HCT116 (cell line): ENCODE data around the gene OR6C3. TPM values are rescaled to one million over a fixed set of nuclear protein-coding genes. Genes with fewer than 3 reads are reported as not detected.

Experiments used
- ATAC-seq: fragments of 200-7000 bp; cut with Tn5 transposase; 2 replicates; pipeline ENCODE4 v1.9.1; 2020; ENCODE audit warnings: mild to moderate bottlenecking, moderate library complexity
- BruUV-seq: library from RNA; stranded (reverse); fragments of 400-500 nt; replicated peaks from 2 replicates; lab custom pipeline; 2021; lab: Mats Ljungman, UMichigan
- CTCF ChIA-PET: fragments of 300-600 bp; sonication (Branson Sonifier 250); formaldehyde crosslinking; loops from one replicate; lab custom pipeline; 2021; ENCODE audit warnings: antibody characterized with exemption; lab: Charles Lee
- POLR2A ChIA-PET: fragments of 300-600, 350-600 bp; sonication (Branson Sonifier 250); formaldehyde crosslinking; loops from one replicate; lab custom pipeline; 2021; ENCODE audit warnings: antibody characterized with exemption; lab: Charles Lee
- RAD21 ChIA-PET, 2 experiments: fragments of 300-600 bp; sonication (Branson Sonifier 250); formaldehyde crosslinking; loops; one replicate each; lab custom pipeline; 2023; ENCODE audit warnings: low total read pairs in 2 of 2; ENCODE audit not compliant: uncharacterized antibody in 2 of 2, unreplicated experiment in 2 of 2, low non-redundant PET in 1 of 2; lab: Charles Lee
- DNase-seq: peaks from one replicate; pipeline ENCODE4 v3.0.0-alpha.2; 2010; ENCODE audit warnings: low read depth, low spot score
- H2AFZ ChIP-seq: fragments of 200-600 bp; shearing (Covaris generic), sonication (generic); 2 replicates; pipeline ENCODE4 v1.6.1; 2017; ENCODE audit warnings: low read depth, mixed run types, mixed read lengths, antibody characterized with exemption, low read length; ENCODE audit not compliant: poor library complexity, severe bottlenecking
- H3K27ac ChIP-seq: 2 replicates; pipeline ENCODE4 v1.5.1; 2012; ENCODE audit warnings: low read depth, low read length
- H3K27me3 ChIP-seq: fragments of 200-600 bp; sonication (generic); 2 replicates; pipeline ENCODE4 v1.6.1; 2016; ENCODE audit warnings: mixed run types, low read length, mixed read lengths; ENCODE audit not compliant: insufficient read depth
- H3K36me3 ChIP-seq, 2 experiments: fragments of 200-500 bp in 1 of 2; fragments of 200-600 bp in 1 of 2; sonication (Bioruptor generic) in 1 of 2; sonication (generic) in 1 of 2; 2 replicates each; pipeline versions ENCODE4 v1.5.1 to v1.6.1; 2014 to 2016; ENCODE audit warnings: low read length in 2 of 2, inconsistent platforms in 1 of 2, mixed read lengths in 1 of 2, mixed run types in 1 of 2; ENCODE audit not compliant: insufficient read depth in 2 of 2, control insufficient read depth in 1 of 2
- H3K4me1 ChIP-seq, 2 experiments: fragments of 200-600 bp in 1 of 2; sonication (generic) in 1 of 2; 2 replicates each; pipeline versions ENCODE4 v1.5.1 to v1.6.1; 2012 to 2017; ENCODE audit warnings: low read length in 2 of 2, inconsistent platforms in 1 of 2, mild to moderate bottlenecking in 1 of 2, mixed read lengths in 1 of 2, mixed run types in 1 of 2, moderate library complexity in 1 of 2; ENCODE audit not compliant: insufficient read depth in 2 of 2, control insufficient read depth in 1 of 2
- H3K4me2 ChIP-seq: fragments of 200-600 bp; sonication (generic); 2 replicates; pipeline ENCODE4 v1.6.1; 2017; ENCODE audit warnings: mixed run types, low read length, mixed read lengths
- H3K4me3 ChIP-seq, 2 experiments: fragments of 200-600 bp in 1 of 2; sonication (generic) in 1 of 2; replicated peaks in 1 of 2; 2 replicates each; pipeline ENCODE4 v1.5.1; 2011 to 2016; ENCODE audit warnings: low read length in 2 of 2, control low read depth in 1 of 2, low read depth in 1 of 2, mild to moderate bottlenecking in 1 of 2, mixed read lengths in 1 of 2, mixed run types in 1 of 2
- H3K79me2 ChIP-seq: fragments of 200-600 bp; sonication (generic); 2 replicates; pipeline ENCODE4 v1.6.1; 2017; ENCODE audit warnings: mild to moderate bottlenecking, mixed run types, low read length, moderate library complexity, mixed read lengths; ENCODE audit not compliant: insufficient read depth
- H3K9ac ChIP-seq: fragments of 200-600 bp; sonication (generic); 2 replicates; pipeline ENCODE4 v1.6.1; 2016; ENCODE audit warnings: low read length, mixed read lengths
- H3K9me2 ChIP-seq: fragments of 200-600 bp; sonication (generic), shearing (Covaris generic); 2 replicates; pipeline ENCODE4 v1.6.1; 2017; ENCODE audit warnings: mixed run types, mild to moderate bottlenecking, moderate library complexity; ENCODE audit not compliant: insufficient read depth
- H3K9me3 ChIP-seq, 2 experiments: fragments of 200-500 bp in 1 of 2; fragments of 200-600 bp in 1 of 2; sonication (Bioruptor generic) in 1 of 2; sonication (generic) in 1 of 2; 2 replicates each; pipeline ENCODE4 v1.6.1; 2014 to 2017; ENCODE audit warnings: low read length in 2 of 2, mixed read lengths in 2 of 2, inconsistent platforms in 1 of 2, low read depth in 1 of 2, mild to moderate bottlenecking in 1 of 2, mixed run types in 1 of 2, moderate library complexity in 1 of 2; ENCODE audit not compliant: control insufficient read depth in 1 of 2, insufficient read depth in 1 of 2
- H4K20me1 ChIP-seq: fragments of 200-600 bp; sonication (generic), shearing (Covaris generic); 2 replicates; pipeline ENCODE4 v1.6.1; 2017; ENCODE audit warnings: mixed run types, mild to moderate bottlenecking, moderate library complexity; ENCODE audit not compliant: insufficient read depth
- ATF3 ChIP-seq: IDR thresholded peaks from 2 replicates; pipeline ENCODE4 v1.6.1; 2012
- CBX3 ChIP-seq: IDR thresholded peaks from 2 replicates; pipeline ENCODE4 v1.6.1; 2012; ENCODE audit warnings: low read depth
- CEBPB ChIP-seq: IDR thresholded peaks from 2 replicates; pipeline ENCODE4 v1.6.1; 2012; ENCODE audit warnings: low read depth
- EGR1 ChIP-seq: IDR thresholded peaks from 2 replicates; pipeline ENCODE4 v1.6.1; 2012; ENCODE audit warnings: low read depth
- ELF1 ChIP-seq: IDR thresholded peaks from 2 replicates; pipeline ENCODE4 v1.6.1; 2012; ENCODE audit warnings: low read depth, borderline replicate concordance
- EZH2phosphoT487 ChIP-seq: fragments of 200-600 bp; IDR thresholded peaks from 2 replicates; pipeline ENCODE4 v1.6.1; 2018; ENCODE audit warnings: antibody characterized with exemption, borderline replicate concordance
- JUND ChIP-seq: IDR thresholded peaks from 2 replicates; pipeline ENCODE4 v1.6.1; 2012
- POLR2A ChIP-seq: IDR thresholded peaks from 2 replicates; pipeline ENCODE4 v1.7.0; 2011; ENCODE audit warnings: borderline replicate concordance; ENCODE audit not compliant: insufficient read depth, insufficient read length; ENCODE audit errors: extremely low read depth
- POLR2AphosphoS5 ChIP-seq: IDR thresholded peaks from 2 replicates; pipeline ENCODE4 v1.6.1; 2011; ENCODE audit warnings: mild to moderate bottlenecking, low read depth, low read length, moderate library complexity
- REST ChIP-seq: IDR thresholded peaks from 2 replicates; pipeline ENCODE4 v1.6.1; 2012; ENCODE audit warnings: low read depth
- SP1 ChIP-seq: IDR thresholded peaks from 2 replicates; pipeline ENCODE4 v1.6.1; 2012; ENCODE audit warnings: low read depth
- SRF ChIP-seq: IDR thresholded peaks from 2 replicates; pipeline ENCODE4 v1.6.1; 2012; ENCODE audit warnings: low read depth
- TCF7L2 ChIP-seq: IDR thresholded peaks from 2 replicates; pipeline ENCODE4 v1.7.0; 2011; ENCODE audit warnings: borderline replicate concordance, inconsistent platforms; ENCODE audit not compliant: insufficient read depth, insufficient read length; ENCODE audit errors: extremely low read depth
- YY1 ChIP-seq: IDR thresholded peaks from 2 replicates; pipeline ENCODE4 v1.6.1; 2011; ENCODE audit warnings: low read length, low read depth, moderate library complexity, mild to moderate bottlenecking; ENCODE audit not compliant: insufficient replicate concordance; ENCODE audit errors: extremely low read depth
- ZBTB33 ChIP-seq: IDR thresholded peaks from 2 replicates; pipeline ENCODE4 v1.6.1; 2011; ENCODE audit warnings: mild to moderate bottlenecking, low read length, moderate library complexity; ENCODE audit not compliant: insufficient replicate concordance; ENCODE audit errors: extremely low read depth
- ZFX ChIP-seq: fragments of 450-650 bp; IDR thresholded peaks from 2 replicates; pipeline ENCODE4 v1.6.1; 2017
- ZNF274 ChIP-seq: fragments of 200-500 bp; sonication (Bioruptor generic); IDR thresholded peaks from 2 replicates; pipeline ENCODE4 v1.6.1; 2014; ENCODE audit warnings: mild to moderate bottlenecking, low read depth, low read length, inconsistent platforms
- intact Hi-C: fragments of 100-400 bp; cut with micrococcal nuclease; formaldehyde crosslinking; loops from 2 replicates; pipeline ENCODE4 v1.10.0; 2022
- total RNA-seq: library from RNA; stranded (reverse); gene quantifications from one replicate; pipeline ENCODE4 v1.2.1, GENCODE V29; 2021; ENCODE audit not compliant: unreplicated experiment
- TF ChIP-seq, protein P1 (sequence below), 3 experiments: fragments of 200-600 bp in 1 of 3; sonication (generic) in 1 of 3; IDR thresholded peaks in 2 of 3; conservative IDR thresholded peaks in 1 of 3; 2 replicates each; pipeline ENCODE4 v1.5.1; 2012 to 2017; ENCODE audit warnings: low read depth in 2 of 3, low read length in 2 of 3, antibody characterized with exemption in 1 of 3, borderline replicate concordance in 1 of 3, control low read depth in 1 of 3, mild to moderate bottlenecking in 1 of 3, mixed read lengths in 1 of 3, mixed run types in 1 of 3, moderate library complexity in 1 of 3; ENCODE audit not compliant: insufficient read depth in 1 of 3

OR6C3 gene
- total RNA-seq, 1 experiment from 2014 or later = not detected

- Histone ChIP-seq H4K20me1 (no peaks in the 10 kb centered on the region), H3K36me3 (no peaks in the 10 kb centered on the region), H3K9ac (no peak overlapping the region), H3K4me1 (no peaks in the 10 kb centered on the region), H3K4me3 (no peak overlapping the region), H3K27ac (no peak overlapping the region), H2AFZ (no peak overlapping the region), H3K9me3 (no peaks in the 10 kb centered on the region), H3K27me3 (peaks cover 4% of the 10 kb centered on the region), H3K79me2 (no peaks in the 10 kb centered on the region), H3K4me2 (no peak overlapping the region), H3K9me2 (no peaks in the 10 kb centered on the region)
- ChIA-PET CTCF (no interaction called here), RAD21 (no interaction called here), POLR2A (no interaction called here)
- TF ChIP-seq ELF1 (no peak), ZFX (no peak), ATF3 (no peak), REST (no peak), POLR2AphosphoS5 (no peak), EZH2phosphoT487 (no peak), CEBPB (no peak), TCF7L2 (no peak), YY1 (no peak), JUND (no peak), POLR2A (no peak), CBX3 (no peak), ZNF274 (no peak), EGR1 (no peak), ZBTB33 (no peak), SRF (no peak), SP1 (no peak)
- TF ChIP-seq, protein P1, sequence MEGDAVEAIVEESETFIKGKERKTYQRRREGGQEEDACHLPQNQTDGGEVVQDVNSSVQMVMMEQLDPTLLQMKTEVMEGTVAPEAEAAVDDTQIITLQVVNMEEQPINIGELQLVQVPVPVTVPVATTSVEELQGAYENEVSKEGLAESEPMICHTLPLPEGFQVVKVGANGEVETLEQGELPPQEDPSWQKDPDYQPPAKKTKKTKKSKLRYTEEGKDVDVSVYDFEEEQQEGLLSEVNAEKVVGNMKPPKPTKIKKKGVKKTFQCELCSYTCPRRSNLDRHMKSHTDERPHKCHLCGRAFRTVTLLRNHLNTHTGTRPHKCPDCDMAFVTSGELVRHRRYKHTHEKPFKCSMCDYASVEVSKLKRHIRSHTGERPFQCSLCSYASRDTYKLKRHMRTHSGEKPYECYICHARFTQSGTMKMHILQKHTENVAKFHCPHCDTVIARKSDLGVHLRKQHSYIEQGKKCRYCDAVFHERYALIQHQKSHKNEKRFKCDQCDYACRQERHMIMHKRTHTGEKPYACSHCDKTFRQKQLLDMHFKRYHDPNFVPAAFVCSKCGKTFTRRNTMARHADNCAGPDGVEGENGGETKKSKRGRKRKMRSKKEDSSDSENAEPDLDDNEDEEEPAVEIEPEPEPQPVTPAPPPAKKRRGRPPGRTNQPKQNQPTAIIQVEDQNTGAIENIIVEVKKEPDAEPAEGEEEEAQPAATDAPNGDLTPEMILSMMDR (IDR thresholded peaks at IDR 0.05 in 2 of 3, conservative IDR thresholded peaks at IDR 0.05 in 1 of 3; ENCODE audit: borderline replicate concordance in 1 of 3, insufficient read depth in 1 of 3, low read depth in 2 of 3, low read length in 2 of 3) = no peak
- no peak for ATAC-seq
- intact Hi-C loops = no loop called here
- no peak for DNase-seq
- no TSS peak for BruUV-seq
Observed at GRCh38 chr12:55320201-55320600, 10.3 kb upstream of the OR6C3 start.
